Stomach (tissue), 4 donors: Measurements from ENCODE around the gene ANKRD28.

Source experiments
- EP300 ChIP-seq: sonication (generic); formaldehyde crosslinking; IDR thresholded peaks from one replicate; pipeline ENCODE4 v1.6.1; 2017; ENCODE audit warnings: antibody characterized with exemption
- POLR2A ChIP-seq, 4 donors: fragments of 450-650 bp; IDR thresholded peaks; one replicate each; pipeline ENCODE4 v1.6.1; 2016; ENCODE audit warnings: antibody characterized with exemption in 4 of 4, control low read depth in 2 of 4, mild to moderate bottlenecking in 1 of 4, moderate library complexity in 1 of 4
- POLR2AphosphoS5 ChIP-seq, 3 donors: sonication (generic); formaldehyde crosslinking; IDR thresholded peaks; one replicate each; pipeline ENCODE4 v1.6.1; 2016; ENCODE audit warnings: antibody characterized with exemption in 3 of 3
- TF ChIP-seq, protein P1 (sequence below), 7 experiments: fragments of 450-650 bp in 4 of 7; fragments of 200-600 bp in 3 of 7; sonication (generic) in 3 of 7; IDR thresholded peaks; one replicate each; pipeline ENCODE4 v1.5.1; 2016 to 2019; ENCODE audit warnings: antibody characterized with exemption in 7 of 7, control low read depth in 2 of 7, mild to moderate bottlenecking in 1 of 7

- TF ChIP-seq, protein P1, sequence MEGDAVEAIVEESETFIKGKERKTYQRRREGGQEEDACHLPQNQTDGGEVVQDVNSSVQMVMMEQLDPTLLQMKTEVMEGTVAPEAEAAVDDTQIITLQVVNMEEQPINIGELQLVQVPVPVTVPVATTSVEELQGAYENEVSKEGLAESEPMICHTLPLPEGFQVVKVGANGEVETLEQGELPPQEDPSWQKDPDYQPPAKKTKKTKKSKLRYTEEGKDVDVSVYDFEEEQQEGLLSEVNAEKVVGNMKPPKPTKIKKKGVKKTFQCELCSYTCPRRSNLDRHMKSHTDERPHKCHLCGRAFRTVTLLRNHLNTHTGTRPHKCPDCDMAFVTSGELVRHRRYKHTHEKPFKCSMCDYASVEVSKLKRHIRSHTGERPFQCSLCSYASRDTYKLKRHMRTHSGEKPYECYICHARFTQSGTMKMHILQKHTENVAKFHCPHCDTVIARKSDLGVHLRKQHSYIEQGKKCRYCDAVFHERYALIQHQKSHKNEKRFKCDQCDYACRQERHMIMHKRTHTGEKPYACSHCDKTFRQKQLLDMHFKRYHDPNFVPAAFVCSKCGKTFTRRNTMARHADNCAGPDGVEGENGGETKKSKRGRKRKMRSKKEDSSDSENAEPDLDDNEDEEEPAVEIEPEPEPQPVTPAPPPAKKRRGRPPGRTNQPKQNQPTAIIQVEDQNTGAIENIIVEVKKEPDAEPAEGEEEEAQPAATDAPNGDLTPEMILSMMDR (IDR thresholded peaks at IDR 0.05): no peak
- no peak for TF ChIP-seq POLR2A (IDR thresholded peaks at IDR 0.05)
- no peak for TF ChIP-seq EP300
- no peak for TF ChIP-seq POLR2AphosphoS5 (IDR thresholded peaks at IDR 0.05)
These were observed 133.6 kb downstream of the ANKRD28 start for GRCh38 chr3:15664144-15664543.
